ENCODE measurements around the gene AKR1D1.
"Not testable (repeated sequence)": the region's sequence is repeated elsewhere in the genome, so short reads cannot be mapped to it uniquely, and the experiment has no call there.

AKR1D1 gene

GRCh38 chr7:138047907-138048306, 28.4 kb upstream of the AKR1D1 start:
- Histone ChIP-seq H3K4me3 (ENCODE audit: low read depth, low read length) (no peak overlapping the region), H3K36me3 (ENCODE audit: control insufficient read depth, insufficient read depth, low read length) (no peaks in the 10 kb centered on the region), H3K27ac (ENCODE audit: low read depth, low read length) (no peak overlapping the region), H3K9ac (ENCODE audit: low read length) (no peak overlapping the region), H3K4me1 (ENCODE audit: control insufficient read depth, insufficient read depth, low read length) (no peaks in the 10 kb centered on the region), H3K27me3 (ENCODE audit: control insufficient read depth, insufficient read depth, low read length) (no peaks in the 10 kb centered on the region), H3K9me3 (ENCODE audit: control insufficient read depth, insufficient read depth, low read depth, low read length) (peaks cover 7% of the 10 kb centered on the region; the same call in 1 of the 2 replicates)

- Histone ChIP-seq H3K27me3 (ENCODE audit: control insufficient read depth, insufficient read depth, low read length) (no peaks in the 10 kb centered on the region), H3K27ac (ENCODE audit: low read depth, low read length) (no peak overlapping the region), H3K9me3 (ENCODE audit: control insufficient read depth, insufficient read depth, low read depth, low read length) (peaks cover 7% of the 10 kb centered on the region; the same call in 1 of the 2 replicates), H3K4me3 (ENCODE audit: low read depth, low read length) (no peak overlapping the region), H3K9ac (ENCODE audit: low read length) (no peak overlapping the region), H3K36me3 (ENCODE audit: control insufficient read depth, insufficient read depth, low read length) (no peaks in the 10 kb centered on the region), H3K4me1 (ENCODE audit: control insufficient read depth, insufficient read depth, low read length) (no peaks in the 10 kb centered on the region)
These were observed 26.6 kb upstream of the AKR1D1 start for GRCh38 chr7:138049505-138050116.

GRCh38 chr7:138051712-138052247, 24.5 kb upstream of the AKR1D1 start:
- H3K9ac ChIP-seq (ENCODE audit: low read length); H3K36me3 ChIP-seq (ENCODE audit: control insufficient read depth, insufficient read depth, low read length); H3K27ac ChIP-seq (ENCODE audit: low read depth, low read length); H3K4me3 ChIP-seq (ENCODE audit: low read depth, low read length); H3K4me1 ChIP-seq (ENCODE audit: control insufficient read depth, insufficient read depth, low read length); H3K27me3 ChIP-seq (ENCODE audit: control insufficient read depth, insufficient read depth, low read length); H3K9me3 ChIP-seq (ENCODE audit: control insufficient read depth, insufficient read depth, low read depth, low read length): not testable (repeated sequence)

- no peaks in the 10 kb centered on the region for H3K4me1 ChIP-seq (ENCODE audit: control insufficient read depth, insufficient read depth, low read length)
- H3K27ac ChIP-seq (ENCODE audit: low read depth, low read length), result no peak overlapping the region
- H3K36me3 ChIP-seq (ENCODE audit: control insufficient read depth, insufficient read depth, low read length), result no peaks in the 10 kb centered on the region
- H3K27me3 ChIP-seq (ENCODE audit: control insufficient read depth, insufficient read depth, low read length), result no peaks in the 10 kb centered on the region
- H3K9me3 ChIP-seq (ENCODE audit: control insufficient read depth, insufficient read depth, low read depth, low read length), result peaks cover 7% of the 10 kb centered on the region; the same call in 1 of the 2 replicates
- H3K9ac ChIP-seq (ENCODE audit: low read length), result no peak overlapping the region
- H3K4me3 ChIP-seq (ENCODE audit: low read depth, low read length), result no peak overlapping the region
These were observed 23.6 kb upstream of the AKR1D1 start for GRCh38 chr7:138052696-138053095.

- not testable (repeated sequence) for H3K4me1 ChIP-seq (ENCODE audit: control insufficient read depth, insufficient read depth, low read length); H3K27me3 ChIP-seq (ENCODE audit: control insufficient read depth, insufficient read depth, low read length); H3K4me3 ChIP-seq (ENCODE audit: low read depth, low read length); H3K27ac ChIP-seq (ENCODE audit: low read depth, low read length); H3K9me3 ChIP-seq (ENCODE audit: control insufficient read depth, insufficient read depth, low read depth, low read length); H3K36me3 ChIP-seq (ENCODE audit: control insufficient read depth, insufficient read depth, low read length); H3K9ac ChIP-seq (ENCODE audit: low read length)
These were observed 20.6 kb upstream of the AKR1D1 start for GRCh38 chr7:138055698-138056097.

- H3K27ac ChIP-seq (ENCODE audit: low read depth, low read length), result no peak overlapping the region
- H3K4me1 ChIP-seq (ENCODE audit: control insufficient read depth, insufficient read depth, low read length), result peaks cover 6% of the 10 kb centered on the region
- H3K4me3 ChIP-seq (ENCODE audit: low read depth, low read length), result no peak overlapping the region
- H3K27me3 ChIP-seq (ENCODE audit: control insufficient read depth, insufficient read depth, low read length), result no peaks in the 10 kb centered on the region
- H3K9me3 ChIP-seq (ENCODE audit: control insufficient read depth, insufficient read depth, low read depth, low read length), result no peaks in the 10 kb centered on the region
- no peaks in the 10 kb centered on the region for H3K36me3 ChIP-seq (ENCODE audit: control insufficient read depth, insufficient read depth, low read length)
- H3K9ac ChIP-seq (ENCODE audit: low read length), result no peak overlapping the region
These were observed 12.9 kb upstream of the AKR1D1 start for GRCh38 chr7:138063400-138063799.

GRCh38 chr7:138064856-138065357, 11.4 kb upstream of the AKR1D1 start:
- Histone ChIP-seq H3K4me3 (ENCODE audit: low read depth, low read length) (no peak overlapping the region), H3K9me3 (ENCODE audit: control insufficient read depth, insufficient read depth, low read depth, low read length) (no peaks in the 10 kb centered on the region), H3K36me3 (ENCODE audit: control insufficient read depth, insufficient read depth, low read length) (no peaks in the 10 kb centered on the region), H3K4me1 (ENCODE audit: control insufficient read depth, insufficient read depth, low read length) (peaks cover 6% of the 10 kb centered on the region), H3K9ac (ENCODE audit: low read length) (no peak overlapping the region), H3K27ac (ENCODE audit: low read depth, low read length) (no peak overlapping the region), H3K27me3 (ENCODE audit: control insufficient read depth, insufficient read depth, low read length) (no peaks in the 10 kb centered on the region)

GRCh38 chr7:138065827-138066226, 10.4 kb upstream of the AKR1D1 start:
- H3K9me3 ChIP-seq (ENCODE audit: control insufficient read depth, insufficient read depth, low read depth, low read length), result no peaks in the 10 kb centered on the region
- H3K4me3 ChIP-seq (ENCODE audit: low read depth, low read length), result no peak overlapping the region
- no peak overlapping the region for H3K9ac ChIP-seq (ENCODE audit: low read length)
- no peak overlapping the region for H3K27ac ChIP-seq (ENCODE audit: low read depth, low read length)
- H3K4me1 ChIP-seq (ENCODE audit: control insufficient read depth, insufficient read depth, low read length), result peaks cover 6% of the 10 kb centered on the region
- H3K36me3 ChIP-seq (ENCODE audit: control insufficient read depth, insufficient read depth, low read length), result no peaks in the 10 kb centered on the region
- H3K27me3 ChIP-seq (ENCODE audit: control insufficient read depth, insufficient read depth, low read length), result no peaks in the 10 kb centered on the region

GRCh38 chr7:138066954-138067394, 9.3 kb upstream of the AKR1D1 start:
- Histone ChIP-seq H3K9me3 (ENCODE audit: control insufficient read depth, insufficient read depth, low read depth, low read length) (no peaks in the 10 kb centered on the region), H3K36me3 (ENCODE audit: control insufficient read depth, insufficient read depth, low read length) (no peaks in the 10 kb centered on the region), H3K27ac (ENCODE audit: low read depth, low read length) (no peak overlapping the region), H3K4me1 (ENCODE audit: control insufficient read depth, insufficient read depth, low read length) (peaks cover 12% of the 10 kb centered on the region), H3K27me3 (ENCODE audit: control insufficient read depth, insufficient read depth, low read length) (no peaks in the 10 kb centered on the region), H3K4me3 (ENCODE audit: low read depth, low read length) (no peak overlapping the region), H3K9ac (ENCODE audit: low read length) (no peak overlapping the region)

GRCh38 chr7:138067774-138068173, 8.5 kb upstream of the AKR1D1 start:
- Histone ChIP-seq H3K27me3 (ENCODE audit: control insufficient read depth, insufficient read depth, low read length) (no peaks in the 10 kb centered on the region), H3K27ac (ENCODE audit: low read depth, low read length) (no peak overlapping the region), H3K9ac (ENCODE audit: low read length) (no peak overlapping the region), H3K9me3 (ENCODE audit: control insufficient read depth, insufficient read depth, low read depth, low read length) (peaks cover 2% of the 10 kb centered on the region; the same call in 1 of the 2 replicates), H3K4me1 (ENCODE audit: control insufficient read depth, insufficient read depth, low read length) (peaks cover 17% of the 10 kb centered on the region), H3K4me3 (ENCODE audit: low read depth, low read length) (no peak overlapping the region), H3K36me3 (ENCODE audit: control insufficient read depth, insufficient read depth, low read length) (no peaks in the 10 kb centered on the region)

- H3K27me3 ChIP-seq (ENCODE audit: control insufficient read depth, insufficient read depth, low read length), result no peaks in the 10 kb centered on the region
- H3K9ac ChIP-seq (ENCODE audit: low read length), result no peak overlapping the region
These were observed 5.4 kb upstream of the AKR1D1 start for GRCh38 chr7:138070908-138071307.

More at GRCh38 chr7:138070908-138071307, 5.4 kb upstream of the AKR1D1 start:
- Histone ChIP-seq H3K27ac (ENCODE audit: low read depth, low read length) (no peak overlapping the region), H3K36me3 (ENCODE audit: control insufficient read depth, insufficient read depth, low read length) (0 out of 2 replicates have a peak, but pooled peaks cover 3% of the 10 kb centered on the region), H3K4me3 (ENCODE audit: low read depth, low read length) (no peak overlapping the region), H3K4me1 (ENCODE audit: control insufficient read depth, insufficient read depth, low read length) (peaks cover 17% of the 10 kb centered on the region; the same call in 1 of the 2 replicates), H3K9me3 (ENCODE audit: control insufficient read depth, insufficient read depth, low read depth, low read length) (peaks cover 30% of the 10 kb centered on the region)
